ENCODE results near the gene ANKS6.

The ANKS6 gene

DNA sequence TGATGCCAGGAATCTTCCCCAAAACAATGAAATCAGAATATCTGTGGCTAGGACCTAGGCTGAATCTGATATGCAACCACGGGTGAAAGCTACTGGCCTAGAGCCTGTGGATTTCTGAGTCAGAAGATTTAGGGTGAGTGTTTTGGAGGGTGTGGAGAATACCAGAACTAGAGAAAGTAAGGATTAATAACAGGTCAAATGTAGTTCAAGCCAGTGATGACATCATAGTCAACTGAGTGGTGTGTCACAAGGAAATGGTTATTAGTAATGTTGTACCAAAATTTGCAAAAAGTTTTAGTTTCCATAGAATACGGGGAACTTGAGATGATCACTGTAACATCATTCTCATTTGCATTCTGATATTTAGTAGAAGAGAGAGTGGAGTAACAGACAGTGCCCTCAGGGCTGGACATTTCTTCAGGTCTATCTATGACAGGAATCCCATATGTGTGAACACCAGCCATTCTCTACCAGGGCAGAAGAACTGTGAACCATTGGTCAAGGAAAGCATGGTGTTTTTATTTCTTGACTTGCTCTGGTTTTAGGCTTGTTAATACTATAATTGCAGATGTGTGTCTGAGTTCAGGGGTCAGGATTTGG is 14.8 kb upstream of the ANKS6 start:
- DNase-seq: peak; percentile 7

DNA sequence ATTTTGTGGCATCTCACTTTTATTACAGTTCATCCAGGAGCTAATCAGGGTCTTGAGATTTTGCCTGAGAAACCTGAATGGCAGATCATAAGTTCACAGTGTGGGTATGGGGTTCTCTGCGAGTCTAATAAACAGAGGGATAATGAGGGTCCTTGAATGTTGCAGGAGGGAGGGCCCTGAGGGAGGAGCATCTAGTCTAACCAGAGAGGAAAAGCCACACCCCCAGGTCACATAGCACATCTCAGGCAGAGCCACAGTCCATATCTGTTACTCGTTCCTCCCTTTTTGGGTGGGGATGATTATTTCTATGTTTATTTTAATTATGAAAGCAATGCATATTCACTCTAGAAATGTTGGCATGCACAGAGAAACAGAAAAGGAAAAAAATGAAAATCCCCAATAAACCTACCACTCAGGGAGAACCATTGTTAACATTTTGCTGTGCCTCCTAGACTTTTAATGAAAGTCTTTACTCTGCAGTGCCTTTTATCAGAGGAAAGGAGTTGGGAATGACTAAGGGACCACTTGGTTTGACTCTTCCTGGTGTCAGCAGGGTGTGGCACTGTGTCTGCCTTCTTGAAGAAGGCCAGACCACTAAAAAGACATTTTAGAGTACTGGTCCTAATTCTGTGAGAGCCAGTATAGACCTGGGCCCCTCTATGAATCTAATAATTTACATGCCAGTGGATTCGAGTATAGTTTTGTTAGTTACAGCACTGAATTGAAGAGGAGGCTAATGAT is 13.9 kb upstream of the ANKS6 start:
- DNase-seq: no peak

DNA sequence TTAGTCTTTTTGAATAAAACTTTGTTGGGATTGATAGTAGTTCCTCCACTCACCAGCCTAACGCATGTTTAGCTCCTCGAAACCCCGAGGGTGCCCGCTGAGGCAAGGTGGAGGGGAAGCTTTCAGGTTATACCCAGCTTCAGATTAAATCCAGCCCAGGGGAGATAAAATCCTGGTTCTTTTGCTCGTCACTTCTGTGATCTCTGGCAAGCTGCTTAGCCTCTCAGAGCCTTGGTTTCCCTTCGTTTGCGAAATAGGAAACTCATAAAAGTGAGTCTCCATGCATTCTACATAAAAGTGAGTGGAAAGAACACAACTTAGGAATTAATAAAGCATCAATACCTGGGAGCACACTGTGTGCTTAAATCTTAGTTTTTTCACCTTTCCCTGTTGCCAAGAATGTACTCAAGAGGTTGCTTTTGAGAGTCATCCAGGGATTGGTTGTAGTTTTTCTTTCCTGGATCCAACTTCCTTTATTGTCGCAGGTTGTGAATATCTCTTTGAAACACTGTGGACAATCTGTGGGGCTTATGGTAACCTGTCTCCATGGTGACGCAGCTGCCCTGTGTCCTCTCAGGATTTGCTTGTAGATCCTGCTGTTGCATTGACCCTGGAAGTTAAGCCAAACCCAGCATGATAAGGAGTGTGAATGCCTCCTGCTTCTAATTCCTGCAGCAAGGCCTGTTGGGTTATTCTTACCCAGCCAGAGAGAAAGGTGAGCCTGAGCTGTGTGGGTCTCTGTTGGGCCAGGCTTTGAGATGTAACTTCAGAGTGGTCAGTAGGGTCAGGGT is 13.2 kb upstream of the ANKS6 start:
- no peak for DNase-seq

DNA sequence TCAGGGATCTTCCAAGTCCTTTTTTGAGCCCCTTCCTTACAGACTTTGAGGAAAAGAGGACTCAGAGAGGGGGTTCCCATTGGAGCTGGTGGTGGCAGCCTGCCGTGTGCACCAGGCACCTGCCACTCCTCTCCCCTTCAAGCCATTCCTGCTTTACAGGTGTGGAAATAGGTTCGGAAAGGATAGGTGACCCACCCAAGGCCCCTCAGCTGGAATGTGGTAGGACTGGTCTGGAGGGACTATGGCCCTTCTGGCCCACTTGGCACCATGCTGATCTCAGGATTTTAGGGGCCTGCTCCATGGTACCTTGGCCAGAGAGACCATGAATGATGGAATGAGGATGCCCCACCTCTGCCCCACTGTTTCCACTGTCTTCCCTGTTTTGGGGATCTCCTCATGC is 12.5 kb upstream of the ANKS6 start:
- DNase-seq: no peak

DNA sequence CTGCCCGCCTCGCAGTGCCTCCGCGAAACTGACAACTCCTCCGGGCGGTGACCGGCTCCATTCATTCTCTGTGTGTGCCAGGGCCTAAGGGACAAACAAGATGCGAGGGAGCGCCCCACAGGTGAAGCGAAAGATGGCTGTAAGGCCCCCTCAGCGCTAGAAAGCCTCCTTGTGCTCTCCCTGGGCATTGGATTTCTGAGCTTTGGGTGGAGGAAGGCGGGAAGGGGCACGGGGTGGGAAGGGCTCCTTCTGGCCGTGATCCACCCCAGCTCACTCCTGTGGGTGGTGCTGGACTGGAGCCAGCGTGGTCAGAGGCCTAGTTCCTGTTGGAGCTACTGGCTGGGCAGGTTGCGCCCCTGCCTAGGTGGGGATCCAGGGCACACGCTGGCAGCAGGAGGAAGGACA is 12.1 kb upstream of the ANKS6 start:
- DNase-seq: no peak

DNA sequence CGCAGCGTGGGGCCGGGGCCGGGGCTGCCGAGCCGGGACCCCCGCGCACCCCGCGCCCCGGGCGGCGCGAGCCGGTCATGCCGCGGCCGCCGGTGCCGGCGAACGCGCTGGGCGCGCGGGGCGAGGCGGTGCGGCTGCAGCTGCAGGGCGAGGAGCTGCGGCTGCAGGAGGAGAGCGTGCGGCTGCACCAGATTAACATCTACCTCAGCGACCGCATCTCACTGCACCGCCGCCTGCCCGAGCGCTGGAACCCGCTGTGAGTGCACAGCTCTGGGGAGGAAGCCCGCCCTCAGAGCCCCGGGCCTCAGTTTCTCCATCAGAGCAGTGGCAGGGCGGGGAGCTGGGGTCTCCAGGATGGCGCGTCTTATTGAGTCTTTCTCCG is 11.4 kb upstream of the ANKS6 start:
- DNase-seq: no peak

DNA sequence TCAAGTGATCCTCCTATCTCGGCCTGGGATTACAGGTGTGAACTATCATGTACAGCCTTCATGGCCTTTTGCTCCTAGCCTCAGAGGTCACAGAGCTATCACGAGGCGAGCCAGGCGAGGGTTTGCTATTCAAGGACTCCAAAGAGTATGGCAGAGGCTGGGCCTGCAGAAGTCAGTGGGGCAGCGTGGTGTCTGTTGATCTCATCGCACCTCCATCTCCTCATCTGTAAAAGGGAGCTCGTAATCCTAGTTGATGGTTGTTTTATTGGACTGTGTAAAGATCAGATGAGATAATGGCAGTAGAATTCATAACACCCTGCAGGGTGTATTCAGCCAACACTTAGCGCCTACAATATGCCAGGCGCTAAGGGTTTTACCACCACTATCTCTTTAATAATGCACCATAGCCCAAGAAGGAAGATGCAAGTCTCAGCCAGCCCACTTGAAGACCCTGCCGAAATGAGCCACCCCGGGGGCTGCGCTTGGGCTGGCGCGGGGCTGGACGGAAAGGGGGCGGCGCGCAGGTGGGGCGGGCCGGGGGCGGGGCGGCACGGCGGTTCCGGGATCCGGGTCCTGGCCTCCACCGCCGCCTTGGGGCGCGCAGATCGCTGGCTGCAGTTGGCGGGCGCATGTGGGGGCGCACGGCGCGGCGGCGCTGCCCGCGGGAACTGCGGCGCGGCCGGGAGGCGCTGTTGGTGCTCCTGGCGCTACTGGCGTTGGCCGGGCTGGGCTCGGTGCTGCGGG is 10.9 kb upstream of the ANKS6 start, which contains the start of gene GALNT12:
Gene GALNT12, plus strand, starts transcription at position 601 of the 744 bp plus-strand sequence. Its CDS starts 29 bp downstream, at position 630.
- DNase-seq: no peak

DNA sequence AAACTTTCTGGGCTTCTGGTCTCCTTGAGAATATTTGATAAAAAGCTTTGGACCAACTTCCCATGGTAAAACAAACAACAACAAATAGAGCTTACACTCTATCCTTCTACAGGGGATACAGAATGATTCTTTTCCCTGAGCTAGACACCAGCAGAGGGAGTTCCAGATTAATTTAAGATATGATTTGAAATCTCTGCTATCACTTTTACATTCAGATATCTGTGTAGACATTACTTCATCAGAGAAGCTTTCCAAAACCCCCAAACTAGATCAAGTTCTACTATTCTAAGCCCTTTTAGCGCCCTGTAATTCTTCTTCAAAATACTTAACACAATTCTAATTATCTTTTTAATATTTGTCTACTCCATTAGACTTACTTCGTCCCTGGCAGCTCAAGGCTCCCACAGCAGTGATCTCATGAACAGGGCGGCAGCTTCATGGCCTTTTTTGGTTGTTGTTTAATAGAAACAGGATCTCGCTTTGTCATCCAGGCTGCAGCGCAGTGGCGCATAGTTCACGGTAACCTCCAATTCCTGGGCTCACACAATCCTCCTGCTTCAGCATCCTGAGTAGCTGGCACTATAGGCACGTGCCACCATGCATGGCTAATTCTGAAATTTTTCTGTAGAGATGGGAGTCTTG is 10.2 kb upstream of the ANKS6 start:
- no peak for DNase-seq

DNA sequence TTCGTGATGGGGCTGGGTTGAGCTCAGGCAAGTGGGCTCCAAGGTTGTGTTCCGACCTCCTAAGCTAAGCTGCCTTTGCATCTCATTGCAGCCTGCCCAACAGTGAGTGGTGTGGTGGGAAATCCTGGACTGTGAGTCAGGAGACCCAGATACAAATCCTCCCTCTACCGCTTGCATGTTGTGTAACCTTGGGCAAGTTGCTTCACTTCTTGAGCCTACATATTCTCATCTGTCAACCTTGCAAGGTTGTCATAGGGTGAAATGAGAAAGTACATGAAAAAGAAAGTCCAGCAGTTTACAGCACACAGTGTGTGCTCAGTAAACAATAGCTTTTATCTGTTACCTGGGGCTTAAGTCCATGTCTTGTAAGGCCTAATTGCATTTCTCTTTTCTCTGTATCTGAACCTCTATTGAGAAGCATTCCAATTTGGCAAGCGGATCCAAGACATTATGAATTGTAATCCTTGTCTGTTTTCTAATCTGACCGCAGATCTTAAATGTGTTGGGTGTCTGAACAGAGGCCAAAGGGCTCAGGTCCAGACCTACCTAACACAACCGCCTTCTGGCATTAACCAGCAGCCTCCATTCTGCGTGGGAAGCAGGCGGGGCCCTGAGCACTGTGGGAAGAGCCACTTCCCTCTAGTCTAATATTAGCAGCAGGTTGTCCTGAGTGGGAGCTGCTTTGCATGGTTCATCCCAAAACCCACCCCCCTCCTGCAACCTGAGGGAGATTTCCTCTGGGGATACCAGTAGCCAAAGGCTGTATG is 9.3 kb upstream of the ANKS6 start:
- no peak for DNase-seq

DNA sequence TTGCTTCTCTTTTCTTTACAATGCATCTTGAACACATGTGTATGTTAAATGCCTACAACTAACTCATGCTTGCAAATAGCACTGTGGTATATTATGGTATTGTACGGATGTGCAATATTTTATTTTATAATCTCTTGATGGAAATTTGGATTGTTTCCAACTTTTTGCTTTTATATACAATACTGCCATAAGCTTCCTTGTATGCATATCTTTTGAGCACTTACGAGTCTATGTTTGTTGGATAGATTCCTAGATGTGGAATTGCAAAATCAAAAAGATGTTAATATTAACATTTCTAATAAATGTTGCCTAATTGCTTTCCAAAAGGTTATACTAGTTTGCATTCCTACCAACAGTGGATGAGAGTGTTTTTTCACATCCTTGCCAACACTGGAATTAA is 7.7 kb upstream of the ANKS6 start:
- no peak for DNase-seq

DNA sequence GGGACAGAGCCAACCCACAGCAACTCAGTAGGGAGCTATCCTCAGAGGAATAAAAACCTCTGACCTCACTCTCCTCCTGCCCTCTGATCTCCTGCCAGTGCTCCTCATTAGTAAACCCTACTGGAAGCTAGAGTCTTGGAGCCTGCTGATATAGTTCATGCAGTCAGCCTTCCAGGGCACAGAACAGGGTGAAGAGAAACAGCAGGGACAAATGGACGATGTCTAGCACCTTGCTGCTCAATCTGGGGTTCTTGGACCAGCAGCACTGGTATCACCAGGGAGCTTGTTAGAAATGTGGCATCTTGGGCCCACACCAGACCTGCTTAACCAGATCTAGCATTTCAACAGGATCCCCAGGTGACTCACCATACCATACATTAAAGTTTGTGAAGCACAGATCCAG is 5.6 kb upstream of the ANKS6 start:
- no peak for DNase-seq

DNA sequence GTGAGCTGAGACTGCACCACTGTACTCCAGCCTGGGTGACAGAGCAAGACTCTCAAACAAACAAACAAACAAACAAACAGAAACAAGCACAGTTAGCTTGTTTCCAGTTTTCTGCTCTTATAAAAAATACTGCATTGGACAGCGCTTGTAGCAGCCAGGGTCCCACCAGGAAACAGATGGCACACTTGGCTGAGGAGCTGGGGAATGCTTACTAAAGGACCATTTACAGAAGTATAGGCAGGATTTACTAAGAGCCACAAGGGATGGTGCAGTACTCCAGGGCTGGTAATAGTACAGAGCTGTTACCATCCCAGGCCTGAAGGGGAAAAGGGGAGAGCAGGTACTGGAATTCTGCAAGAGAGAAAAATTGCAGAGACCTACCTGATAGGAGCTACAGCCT is 5.2 kb upstream of the ANKS6 start:
- DNase-seq: no peak

DNA sequence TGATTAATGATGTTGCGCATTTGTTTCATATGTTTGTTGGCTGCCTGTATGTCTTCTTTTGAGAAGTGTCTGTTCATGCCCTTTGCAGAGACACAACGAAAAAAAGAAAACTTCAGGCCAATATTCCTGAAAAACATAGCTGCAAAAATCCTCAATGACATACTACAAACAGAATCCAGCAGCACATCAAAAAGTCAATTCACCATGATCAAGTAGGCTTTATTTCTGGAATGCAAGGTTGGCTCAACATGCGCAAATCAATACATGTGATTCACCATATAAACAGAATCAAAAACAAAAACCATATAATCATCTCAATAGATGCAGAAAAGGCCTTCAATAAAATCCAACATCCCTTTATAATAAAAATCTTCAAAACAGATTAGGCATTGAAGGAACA is 1.9 kb upstream of the ANKS6 start:
- no peak for DNase-seq

DNA sequence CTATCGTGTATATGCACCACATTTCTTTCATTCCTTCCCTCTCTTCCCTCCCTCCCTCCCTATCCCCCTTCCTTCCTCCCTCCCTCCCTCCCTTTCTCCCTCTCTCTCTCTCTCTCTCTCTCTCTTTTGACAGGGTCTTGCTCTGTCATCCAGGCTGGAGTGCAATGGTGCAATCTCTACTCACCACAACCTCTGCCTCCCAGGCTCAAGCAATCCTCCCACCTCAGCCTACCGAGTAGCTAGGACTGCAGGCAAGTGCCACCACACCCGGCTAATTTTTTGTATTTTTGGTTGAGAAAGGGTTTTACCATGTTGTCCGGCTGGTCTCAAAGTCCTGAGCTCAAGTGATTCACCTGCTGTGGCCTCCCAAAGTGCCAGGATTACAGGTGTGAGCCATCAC is 1.1 kb upstream of the ANKS6 start:
- no peak for DNase-seq

DNA sequence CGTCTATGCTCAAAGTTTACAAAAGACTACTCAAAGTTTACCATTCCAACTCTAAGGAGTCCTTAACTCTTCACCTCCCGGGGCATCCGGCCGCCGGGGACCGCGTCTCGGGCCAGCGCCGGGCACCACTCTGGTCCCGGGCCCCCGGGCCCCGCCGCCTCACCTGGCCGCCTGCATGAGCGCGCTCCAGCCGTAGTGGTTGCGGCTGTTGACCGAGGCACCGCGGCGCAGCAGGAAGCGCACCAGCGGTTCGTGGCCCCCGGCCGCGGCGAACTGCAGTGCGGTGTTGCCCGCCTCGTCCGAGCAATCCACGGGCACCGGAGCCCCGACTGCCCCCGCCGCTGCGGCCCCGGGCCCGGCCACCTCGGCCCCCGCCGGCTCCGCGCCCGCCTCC is 388 bp downstream of the ANKS6 start:
- DNase-seq: no peak

DNA sequence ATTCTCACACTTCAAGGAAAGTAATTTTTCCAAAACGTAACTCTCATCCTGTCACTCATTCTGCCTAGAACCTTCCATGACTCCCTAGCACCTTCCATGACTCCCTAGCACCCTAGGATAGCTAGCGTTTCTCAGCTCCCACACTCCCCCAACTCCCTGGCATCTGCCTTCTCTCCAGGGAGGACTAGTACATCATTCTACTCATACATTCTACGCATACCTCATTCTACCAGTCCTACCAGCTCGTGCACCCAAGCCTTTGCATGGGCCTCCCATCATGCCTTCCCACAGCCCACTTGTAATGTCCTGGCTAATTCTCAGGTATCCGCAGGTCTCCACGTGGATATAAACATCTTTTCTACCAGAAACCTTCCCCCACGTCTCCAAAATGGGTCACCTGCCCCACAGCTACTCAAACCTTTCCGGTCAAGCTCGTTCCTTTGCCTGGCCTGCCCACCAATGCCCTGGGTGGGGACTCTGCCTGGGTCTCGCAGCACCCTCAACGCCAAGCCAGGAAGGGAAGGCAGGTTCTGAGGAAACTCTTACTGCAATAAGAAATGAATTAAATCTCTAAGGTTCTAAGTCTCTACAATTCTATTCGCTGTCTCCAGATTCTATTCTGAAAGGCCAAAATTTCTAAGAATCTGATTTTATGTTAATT is 930 bp downstream of the ANKS6 start:
- no peak for DNase-seq

DNA sequence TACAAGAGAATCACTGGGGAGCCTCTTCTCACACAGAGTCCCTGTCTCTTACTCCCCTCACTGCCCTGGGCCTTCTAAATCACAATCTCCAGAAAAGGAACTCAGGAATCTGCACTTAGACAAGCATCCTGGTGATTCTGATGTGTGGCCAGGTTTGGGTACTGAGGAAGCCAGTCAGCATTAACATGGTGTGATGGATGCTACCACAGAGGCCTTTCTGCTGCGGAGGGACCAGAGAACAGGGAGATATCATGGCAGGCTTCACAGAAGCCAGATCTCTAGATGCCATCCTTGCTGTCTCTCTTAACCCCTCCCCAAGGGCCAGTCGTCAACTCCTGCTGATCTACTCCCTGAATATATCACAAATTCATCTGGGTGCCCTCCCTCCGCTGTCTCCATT is 1.6 kb downstream of the ANKS6 start:
- no peak for DNase-seq

DNA sequence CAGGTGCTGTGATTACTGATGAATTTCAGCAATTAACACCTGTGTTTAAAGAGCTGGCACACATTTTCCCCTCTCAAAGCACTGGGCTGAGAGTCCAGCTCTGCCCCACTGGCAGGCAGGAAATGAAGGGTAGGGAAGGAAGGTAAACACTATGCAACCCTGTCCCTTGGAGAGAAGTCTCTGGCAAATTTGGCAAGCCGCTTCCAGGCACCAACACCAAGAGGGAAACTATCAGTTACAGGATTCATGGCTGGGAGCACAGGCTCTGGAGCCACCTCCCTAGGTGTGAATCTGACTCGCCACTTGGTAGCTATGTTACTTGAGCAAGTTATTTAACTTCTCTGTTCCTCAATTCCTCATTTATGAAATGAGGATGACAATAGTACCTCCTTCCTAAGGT is 3.3 kb downstream of the ANKS6 start:
- no peak for DNase-seq

DNA sequence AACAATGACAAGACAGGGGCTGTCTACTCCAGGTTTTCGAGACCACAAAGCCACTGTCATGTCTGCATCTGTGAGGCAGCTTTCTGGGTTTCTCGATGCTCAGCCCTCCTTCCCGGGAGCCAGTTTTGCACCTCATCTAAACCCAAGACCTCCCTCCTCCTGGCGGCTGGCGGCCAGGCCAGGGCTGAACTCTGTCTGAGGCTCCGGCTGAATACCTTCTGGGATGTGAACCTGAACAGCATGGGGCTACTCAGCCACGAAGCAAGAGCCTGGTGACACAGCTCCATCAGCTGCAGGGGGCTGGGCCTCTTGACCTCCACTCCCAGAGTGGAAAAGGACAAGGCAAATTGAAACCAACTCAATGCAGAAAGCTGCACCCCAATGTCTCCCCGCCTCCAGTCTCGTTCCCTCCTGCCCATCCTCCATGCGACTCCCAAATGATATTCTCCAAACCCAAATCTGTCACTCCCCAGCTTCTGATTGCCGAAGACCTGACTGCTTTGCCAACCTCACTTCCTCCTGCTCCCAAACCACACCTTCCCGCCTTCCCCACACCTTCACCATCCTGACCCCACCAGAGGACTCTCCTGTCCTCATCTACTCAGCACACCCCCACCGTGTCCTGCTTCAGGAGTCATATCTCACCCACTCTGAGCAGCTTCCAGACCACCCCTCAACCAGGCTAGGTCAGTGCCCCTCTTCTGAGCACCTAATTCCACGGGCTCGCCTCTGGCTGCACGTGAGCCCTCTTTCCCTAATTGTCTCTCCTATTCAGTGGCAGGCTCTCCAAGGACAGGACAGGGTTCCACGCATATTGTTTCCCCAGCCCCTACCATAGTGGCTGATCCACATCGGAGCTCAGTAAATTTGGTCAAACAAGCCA is 4.5 kb downstream of the ANKS6 start:
- no peak for DNase-seq

DNA sequence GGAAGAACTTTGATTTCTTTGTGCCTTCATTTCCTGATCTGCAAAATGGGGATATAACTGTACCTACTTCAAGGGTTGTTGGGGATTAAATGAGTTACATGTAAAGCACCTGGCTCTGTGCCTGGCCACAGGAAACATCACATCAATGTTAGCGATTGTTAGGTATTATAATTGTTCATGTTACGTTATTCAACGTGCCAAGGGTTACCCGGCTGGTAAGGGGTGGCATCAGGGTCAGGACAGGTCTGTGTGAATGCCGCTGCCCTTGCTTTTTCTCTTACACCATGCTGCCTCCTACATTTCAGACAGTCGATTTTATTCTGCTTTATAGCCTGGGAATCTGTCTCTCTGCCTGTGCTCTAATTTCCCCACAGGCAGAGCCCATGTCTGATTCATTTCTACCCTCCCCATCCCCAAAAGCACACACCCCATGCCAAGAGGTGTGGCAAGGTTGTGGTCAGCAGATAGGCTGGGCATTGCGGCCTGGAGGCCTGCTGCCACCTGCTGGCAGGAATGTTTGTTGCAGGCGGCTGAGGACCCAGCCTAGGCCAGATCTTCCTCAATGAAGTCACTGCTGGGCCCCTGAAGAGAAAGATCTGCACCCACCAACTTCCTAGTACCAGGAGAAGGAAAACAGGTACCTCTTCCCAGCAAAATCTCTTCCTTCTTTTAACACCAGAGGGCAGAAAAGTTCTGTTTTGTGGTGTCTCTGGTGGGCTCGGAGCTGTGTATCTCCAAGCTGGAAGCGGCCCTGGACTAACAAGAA is 5.3 kb downstream of the ANKS6 start:
- DNase-seq: peak; percentile 86

Data from T1000 (cell line).